ENCODE data around the gene ADAT1.

- TF ChIP-seq, protein P1, sequence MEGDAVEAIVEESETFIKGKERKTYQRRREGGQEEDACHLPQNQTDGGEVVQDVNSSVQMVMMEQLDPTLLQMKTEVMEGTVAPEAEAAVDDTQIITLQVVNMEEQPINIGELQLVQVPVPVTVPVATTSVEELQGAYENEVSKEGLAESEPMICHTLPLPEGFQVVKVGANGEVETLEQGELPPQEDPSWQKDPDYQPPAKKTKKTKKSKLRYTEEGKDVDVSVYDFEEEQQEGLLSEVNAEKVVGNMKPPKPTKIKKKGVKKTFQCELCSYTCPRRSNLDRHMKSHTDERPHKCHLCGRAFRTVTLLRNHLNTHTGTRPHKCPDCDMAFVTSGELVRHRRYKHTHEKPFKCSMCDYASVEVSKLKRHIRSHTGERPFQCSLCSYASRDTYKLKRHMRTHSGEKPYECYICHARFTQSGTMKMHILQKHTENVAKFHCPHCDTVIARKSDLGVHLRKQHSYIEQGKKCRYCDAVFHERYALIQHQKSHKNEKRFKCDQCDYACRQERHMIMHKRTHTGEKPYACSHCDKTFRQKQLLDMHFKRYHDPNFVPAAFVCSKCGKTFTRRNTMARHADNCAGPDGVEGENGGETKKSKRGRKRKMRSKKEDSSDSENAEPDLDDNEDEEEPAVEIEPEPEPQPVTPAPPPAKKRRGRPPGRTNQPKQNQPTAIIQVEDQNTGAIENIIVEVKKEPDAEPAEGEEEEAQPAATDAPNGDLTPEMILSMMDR (IDR thresholded peaks at IDR 0.05 in 4 of 5, conservative IDR thresholded peaks at IDR 0.05 in 1 of 5), result no peak
- no peak for TF ChIP-seq POLR2A (IDR thresholded peaks at IDR 0.05)
Observed at GRCh38 chr16:75658175-75658574, 35.1 kb upstream of the ADAT1 start.
